Stimulated activated naive CD8-positive, alpha-beta T cell treated with anti-CD3 and anti-CD28 coated beads, Interleukin-15, amount 100 ng/mL, for 72 hours (primary cell): ENCODE results near the gene ZNF827.
"Not testable (repeated sequence)": the region's sequence is repeated elsewhere in the genome, so short reads cannot be mapped to it uniquely, and the experiment has no call there.

Source experiments
- ATAC-seq: fragments of 150-1000 bp; cut with Tn5 transposase; 2 replicates; pipeline ENCODE4 v1.10.0; 2021; ENCODE audit warnings: mild to moderate bottlenecking, moderate library complexity
- DNase-seq, 2 donors: peaks; one replicate each; pipeline ENCODE4 v3.0.0; 2021 to 2022
- H3K27ac Mint-ChIP-seq, 2 donors: one replicate each; pipeline ENCODE4 v1.8.0; 2022; ENCODE audit warnings: mild to moderate bottlenecking in 2 of 2, mixed read lengths in 2 of 2, moderate library complexity in 2 of 2
- H3K27me3 Mint-ChIP-seq: one replicate; pipeline ENCODE4 v1.8.0; 2022; ENCODE audit warnings: mixed read lengths
- H3K4me1 Mint-ChIP-seq: one replicate; pipeline ENCODE4 v1.8.0; 2022; ENCODE audit warnings: mild to moderate bottlenecking, mixed read lengths
- H3K4me3 Mint-ChIP-seq, 2 donors: one replicate each; pipeline ENCODE4 v1.8.0; 2022; ENCODE audit warnings: mild to moderate bottlenecking in 2 of 2, mixed read lengths in 2 of 2, moderate library complexity in 1 of 2
- H3K9me3 Mint-ChIP-seq, 2 donors: one replicate each; pipeline ENCODE4 v1.8.0; 2022; ENCODE audit warnings: mixed read lengths in 2 of 2

Gene ZNF827

DNA sequence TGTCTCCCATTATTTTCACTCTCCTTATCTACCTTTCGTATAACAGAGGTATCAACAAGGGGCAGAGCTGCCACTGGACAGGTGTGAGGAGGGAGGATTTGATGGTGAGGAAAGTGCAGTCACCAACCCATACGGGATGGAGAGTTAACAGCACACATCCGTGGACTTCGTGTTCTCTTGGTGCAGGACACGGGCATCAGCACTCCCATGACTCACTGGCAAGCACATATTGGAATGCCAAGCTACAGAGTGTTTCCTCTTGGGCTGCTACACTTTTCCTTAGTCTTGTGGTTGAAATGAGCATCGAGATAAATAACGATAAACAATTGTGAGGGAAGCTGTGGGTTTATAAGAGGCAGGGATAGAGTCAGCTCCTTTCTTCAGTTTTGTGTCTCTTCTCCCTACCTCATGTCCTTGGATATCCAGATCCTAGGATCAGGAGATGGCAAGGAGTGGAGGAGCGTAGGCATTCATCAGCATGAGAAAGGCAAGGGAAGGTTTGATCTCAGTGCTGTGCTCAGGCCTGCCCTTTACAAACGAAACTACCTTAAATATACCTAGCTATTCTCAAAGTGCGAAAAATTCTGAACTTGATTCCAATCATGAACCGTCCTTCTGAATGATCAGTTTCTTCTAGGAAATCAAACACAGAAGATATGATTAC lies 96.3 kb downstream of the ZNF827 start:
- Mint-ChIP-seq H3K4me3 (no peak overlapping the region), H3K27ac (peak overlapping the region in 1 of 2 donors; percentile 34), H3K4me1 (peaks cover 35% of the 10 kb centered on the region), H3K9me3 (no peaks in the 10 kb centered on the region), H3K27me3 (no peaks in the 10 kb centered on the region)
- ATAC-seq (no peak), DNase-seq (no peak)

GRCh38 chr4:145840801-145841200 lies 97.8 kb downstream of the ZNF827 start:
- no peaks in the 10 kb centered on the region for H3K27me3 Mint-ChIP-seq
- peaks cover 35% of the 10 kb centered on the region for H3K4me1 Mint-ChIP-seq
- no peak overlapping the region for H3K27ac Mint-ChIP-seq
- DNase-seq (no peak), ATAC-seq (no peak)
- no peak overlapping the region for H3K4me3 Mint-ChIP-seq
- no peaks in the 10 kb centered on the region for H3K9me3 Mint-ChIP-seq

- H3K4me3 Mint-ChIP-seq = no peak overlapping the region
- no peaks in the 10 kb centered on the region for H3K27me3 Mint-ChIP-seq
- peak in 1 of 2 donors; percentile 22 for DNase-seq
- peak; percentile 95 for ATAC-seq
- peaks cover 33% of the 10 kb centered on the region for H3K4me1 Mint-ChIP-seq
- no peak overlapping the region for H3K27ac Mint-ChIP-seq
- no peaks in the 10 kb centered on the region for H3K9me3 Mint-ChIP-seq
Observed at GRCh38 chr4:145840162-145840768, 98.4 kb downstream of the ZNF827 start.

GRCh38 chr4:145839151-145839550 lies 99.5 kb downstream of the ZNF827 start:
- Mint-ChIP-seq H3K27me3 (no peaks in the 10 kb centered on the region), H3K4me1 (peaks cover 22% of the 10 kb centered on the region), H3K4me3 (no peak overlapping the region), H3K9me3 (no peaks in the 10 kb centered on the region), H3K27ac (no peak overlapping the region)
- DNase-seq (no peak), ATAC-seq (no peak)

GRCh38 chr4:145832384-145832783 lies 106.2 kb downstream of the ZNF827 start:
- Mint-ChIP-seq H3K9me3 (peaks cover 4 to 10% of the 10 kb centered on the region in 2 donors), H3K4me3 (peak overlapping the region in 1 of 2 donors; percentile 6), H3K27ac (peak overlapping the region in 1 of 2 donors; percentile 79), H3K4me1 (peaks cover 60% of the 10 kb centered on the region)
- not testable (repeated sequence) for ATAC-seq, H3K27me3 Mint-ChIP-seq
- peak in 1 of 2 donors; percentile 19 for DNase-seq

- no peak for ATAC-seq
- Mint-ChIP-seq H3K27ac (peak overlapping the region in 1 of 2 donors; percentile 71), H3K4me3 (peak overlapping the region; percentile 10 to 21), H3K27me3 (no peaks in the 10 kb centered on the region), H3K9me3 (peaks cover 4 to 10% of the 10 kb centered on the region in 2 donors), H3K4me1 (peaks cover 63% of the 10 kb centered on the region)
- DNase-seq = no peak
Observed at GRCh38 chr4:145830699-145831098, 107.9 kb downstream of the ZNF827 start.

- Mint-ChIP-seq H3K27me3 (no peaks in the 10 kb centered on the region), H3K4me3 (peak overlapping the region; percentile 63 to 69), H3K9me3 (peaks cover 4 to 10% of the 10 kb centered on the region in 2 donors), H3K27ac (peak overlapping the region; percentile 88 to 92), H3K4me1 (peaks cover 71% of the 10 kb centered on the region)
- peak; percentile 85 for ATAC-seq
- peak; percentile 31 to 59 for DNase-seq
Observed at GRCh38 chr4:145829629-145830395, 108.8 kb downstream of the ZNF827 start.

GRCh38 chr4:145828802-145829485 lies 109.7 kb downstream of the ZNF827 start:
- ATAC-seq (peak; percentile 89), DNase-seq (peak; percentile 31 to 51)
- Mint-ChIP-seq H3K4me1 (peaks cover 79% of the 10 kb centered on the region), H3K4me3 (peak overlapping the region; percentile 53 to 69), H3K27ac (peak overlapping the region; percentile 88 to 92), H3K27me3 (no peaks in the 10 kb centered on the region), H3K9me3 (peaks cover 4 to 10% of the 10 kb centered on the region in 2 donors)

- DNase-seq (no peak), ATAC-seq (no peak)
- H3K27ac Mint-ChIP-seq = peak overlapping the region in 1 of 2 donors; percentile 82
- no peak overlapping the region for H3K4me3 Mint-ChIP-seq
- H3K4me1 Mint-ChIP-seq = peaks cover 76% of the 10 kb centered on the region
- peaks cover 1 to 4% of the 10 kb centered on the region in 2 donors for H3K9me3 Mint-ChIP-seq
- H3K27me3 Mint-ChIP-seq = no peaks in the 10 kb centered on the region
Observed at GRCh38 chr4:145827885-145828284, 110.7 kb downstream of the ZNF827 start.

- no peak for ATAC-seq
- Mint-ChIP-seq H3K27me3 (no peaks in the 10 kb centered on the region), H3K27ac (no peak overlapping the region), H3K4me3 (no peak overlapping the region), H3K9me3 (no peaks in the 10 kb centered on the region), H3K4me1 (peaks cover 58% of the 10 kb centered on the region)
- no peak for DNase-seq
Observed at GRCh38 chr4:145825255-145825654, 113.4 kb downstream of the ZNF827 start.

DNA sequence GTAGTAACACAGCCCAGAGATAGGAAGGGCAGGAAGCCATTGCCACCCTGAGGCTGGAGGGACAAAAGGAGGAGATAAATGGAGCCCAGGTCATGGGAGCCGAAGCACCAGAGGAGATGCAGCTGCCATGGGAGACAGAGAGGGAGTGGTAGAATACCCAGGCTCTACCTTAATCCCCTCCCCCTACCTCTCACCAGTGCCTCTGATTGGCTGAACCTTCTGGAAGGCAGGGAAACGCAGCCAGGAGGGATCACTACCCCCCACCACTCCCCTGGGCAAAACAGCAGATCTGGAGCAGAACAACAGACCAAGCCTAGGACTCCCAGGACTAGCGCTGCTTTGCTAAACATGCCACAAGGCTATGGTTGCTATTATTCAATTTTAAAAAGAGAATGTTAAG lies 114.2 kb downstream of the ZNF827 start:
- Mint-ChIP-seq H3K4me1 (peaks cover 56% of the 10 kb centered on the region), H3K9me3 (no peaks in the 10 kb centered on the region), H3K27ac (peak overlapping the region in 1 of 2 donors; percentile 56), H3K4me3 (no peak overlapping the region), H3K27me3 (no peaks in the 10 kb centered on the region)
- DNase-seq (no peak), ATAC-seq (no peak)

GRCh38 chr4:145823743-145824142 lies 114.9 kb downstream of the ZNF827 start:
- ATAC-seq = no peak
- Mint-ChIP-seq H3K9me3 (no peaks in the 10 kb centered on the region), H3K4me1 (peaks cover 49% of the 10 kb centered on the region), H3K27ac (no peak overlapping the region), H3K4me3 (no peak overlapping the region), H3K27me3 (no peaks in the 10 kb centered on the region)
- DNase-seq = no peak

DNA sequence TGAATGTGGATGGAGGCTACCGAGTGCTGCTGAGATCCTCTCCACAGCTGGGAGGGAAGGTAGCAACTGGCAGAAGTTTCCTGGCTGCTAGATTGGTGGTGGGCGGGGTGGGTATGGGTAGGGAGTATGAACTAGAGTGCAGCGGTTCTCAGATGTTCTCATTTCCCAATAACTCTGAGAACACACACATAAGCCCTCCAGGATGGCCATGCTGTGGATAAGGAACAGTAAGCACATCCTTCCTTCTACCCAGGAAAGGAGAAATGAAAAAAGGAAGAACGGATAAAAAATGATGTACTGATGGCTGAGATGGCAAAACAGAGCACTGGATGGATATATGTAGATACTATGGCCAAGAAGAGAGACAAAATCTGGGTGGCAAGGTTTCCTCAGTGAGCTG lies 116.0 kb downstream of the ZNF827 start:
- DNase-seq (no peak), ATAC-seq (no peak)
- H3K27me3 Mint-ChIP-seq = no peaks in the 10 kb centered on the region
- peak overlapping the region in 1 of 2 donors; percentile 48 for H3K27ac Mint-ChIP-seq
- no peak overlapping the region for H3K4me3 Mint-ChIP-seq
- H3K4me1 Mint-ChIP-seq = peaks cover 38% of the 10 kb centered on the region
- H3K9me3 Mint-ChIP-seq = no peaks in the 10 kb centered on the region

DNA sequence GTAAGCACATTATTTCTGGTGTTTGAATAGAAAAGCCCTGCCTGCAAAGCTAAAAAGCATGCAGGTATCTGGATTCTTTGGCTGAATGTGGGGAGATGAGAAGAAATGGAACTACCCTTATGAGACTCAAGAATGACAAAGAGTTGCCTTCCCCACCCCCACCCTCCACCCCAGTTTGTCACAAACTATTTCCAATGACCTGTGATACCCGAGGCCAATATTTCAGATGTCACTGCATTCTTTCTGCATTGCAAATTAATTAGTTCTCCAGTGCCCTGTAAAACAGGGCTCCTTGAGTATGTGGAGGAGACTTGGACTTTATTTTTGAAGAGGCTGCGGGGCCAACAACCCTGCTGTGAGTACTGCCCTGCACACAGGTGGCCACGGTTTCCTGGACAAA lies 116.4 kb downstream of the ZNF827 start:
- DNase-seq (no peak), ATAC-seq (no peak)
- Mint-ChIP-seq H3K27ac (peak overlapping the region in 1 of 2 donors; percentile 48), H3K27me3 (no peaks in the 10 kb centered on the region), H3K4me3 (no peak overlapping the region), H3K9me3 (no peaks in the 10 kb centered on the region), H3K4me1 (peaks cover 34% of the 10 kb centered on the region)

DNA sequence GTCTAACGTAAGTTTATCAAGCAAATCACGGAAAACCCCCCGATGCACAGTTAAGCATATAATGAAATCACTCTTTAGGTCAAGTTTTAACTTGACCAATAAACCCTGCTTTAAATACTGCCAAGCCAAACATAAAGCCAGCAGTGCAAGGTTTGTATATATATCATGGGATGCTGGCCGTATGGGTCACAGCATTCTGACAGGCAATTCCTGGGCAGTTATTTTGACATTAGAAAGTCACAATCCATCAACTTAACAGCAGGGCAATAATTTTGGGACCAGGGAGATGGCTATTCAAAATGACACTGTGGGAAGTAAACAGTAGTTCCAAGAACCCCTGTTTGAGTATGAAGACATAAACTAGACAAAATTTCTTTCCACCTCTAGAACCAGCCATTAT lies 116.9 kb downstream of the ZNF827 start:
- DNase-seq = no peak

More for the DNA sequence above, 116.9 kb downstream of the ZNF827 start:
- no peaks in the 10 kb centered on the region for H3K27me3 Mint-ChIP-seq
- no peak overlapping the region for H3K4me3 Mint-ChIP-seq
- peaks cover 32% of the 10 kb centered on the region for H3K4me1 Mint-ChIP-seq
- no peaks in the 10 kb centered on the region for H3K9me3 Mint-ChIP-seq
- ATAC-seq = no peak
- no peak overlapping the region for H3K27ac Mint-ChIP-seq
